Eye (tissue), 1 donor: ENCODE data around the gene GPATCH8.
"Not testable (repeated sequence)": the region's sequence is repeated elsewhere in the genome, so short reads cannot be mapped to it uniquely, and the experiment has no call there.

Experiments used
- DNase-seq: peaks from one replicate; pipeline ENCODE4 v3.0.0-alpha.2; 2015

Gene GPATCH8

GRCh38 chr17:44394112-44394511, 109.1 kb downstream of the GPATCH8 start:
- not testable (repeated sequence) for DNase-seq

GRCh38 chr17:44390250-44390870, 112.8 kb downstream of the GPATCH8 start:
- DNase-seq: no peak

GRCh38 chr17:44389723-44390202, 113.4 kb downstream of the GPATCH8 start:
- DNase-seq: no peak

GRCh38 chr17:44389281-44389680, 113.9 kb downstream of the GPATCH8 start, which contains the start of gene ITGA2B:
ITGA2B (minus strand) TSS chr17:44389649; CDS start chr17:44389473, 176 bp downstream.
- DNase-seq: no peak

GRCh38 chr17:44387804-44388203, 115.4 kb downstream of the GPATCH8 start:
- DNase-seq: no peak

GRCh38 chr17:44386182-44386525, 117.1 kb downstream of the GPATCH8 start:
- peak; percentile 30 for DNase-seq

GRCh38 chr17:44385287-44386181, 117.7 kb downstream of the GPATCH8 start:
- peak; percentile 95 for DNase-seq

- DNase-seq: no peak
Measured at GRCh38 chr17:44384823-44385286, 118.4 kb downstream of the GPATCH8 start.

- DNase-seq: no peak
Measured at GRCh38 chr17:44384281-44384822, 118.9 kb downstream of the GPATCH8 start.

- DNase-seq: no peak
Measured at GRCh38 chr17:44383861-44384260, 119.3 kb downstream of the GPATCH8 start.

GRCh38 chr17:44383363-44383762, 119.8 kb downstream of the GPATCH8 start:
- DNase-seq: no peak

- no peak for DNase-seq
Measured at GRCh38 chr17:44382917-44383316, 120.3 kb downstream of the GPATCH8 start.

GRCh38 chr17:44381810-44382305, 121.3 kb downstream of the GPATCH8 start:
- DNase-seq: no peak

GRCh38 chr17:44380767-44381166, 122.4 kb downstream of the GPATCH8 start:
- DNase-seq: no peak

GRCh38 chr17:44379887-44380286, 123.3 kb downstream of the GPATCH8 start:
- DNase-seq: no peak

- DNase-seq: no peak
Measured at GRCh38 chr17:44378171-44378705, 125.0 kb downstream of the GPATCH8 start.

GRCh38 chr17:44376779-44377178, 126.4 kb downstream of the GPATCH8 start:
- no peak for DNase-seq

GRCh38 chr17:44376124-44376523, 127.1 kb downstream of the GPATCH8 start:
- peak; percentile 71 for DNase-seq

- no peak for DNase-seq
Measured at GRCh38 chr17:44375196-44376017, 127.8 kb downstream of the GPATCH8 start.

- DNase-seq: no peak
Measured at GRCh38 chr17:44374306-44375195, 128.7 kb downstream of the GPATCH8 start.

- no peak for DNase-seq
Measured at GRCh38 chr17:44372036-44372435, 131.2 kb downstream of the GPATCH8 start.
